Nephron progenitor cell (in vitro differentiated cells): ENCODE measurements around the gene EPHA4.

ENCODE experiments used
- DNase-seq: peaks from one replicate; pipeline ENCODE4 v3.0.0; 2021
- H3K27ac Mint-ChIP-seq: 2 replicates; pipeline ENCODE4 v1.8.0; 2021; ENCODE audit warnings: mild to moderate bottlenecking, moderate library complexity, mixed read lengths
- H3K27me3 Mint-ChIP-seq: 2 replicates; pipeline ENCODE4 v1.8.0; 2021; ENCODE audit warnings: mild to moderate bottlenecking, low read depth, mixed read lengths; ENCODE audit not compliant: poor library complexity
- H3K36me3 Mint-ChIP-seq: 2 replicates; pipeline ENCODE4 v1.8.0; 2021; ENCODE audit warnings: low read depth, mixed read lengths
- H3K4me1 Mint-ChIP-seq: 2 replicates; pipeline ENCODE4 v1.8.0; 2021; ENCODE audit warnings: mixed read lengths
- H3K4me3 Mint-ChIP-seq: 2 replicates; pipeline ENCODE4 v1.8.0; 2021; ENCODE audit warnings: mild to moderate bottlenecking, moderate library complexity, mixed read lengths
- H3K9me3 Mint-ChIP-seq: 2 replicates; pipeline ENCODE4 v1.8.0; 2021; ENCODE audit warnings: mild to moderate bottlenecking, moderate library complexity, mixed read lengths
- CTCF ChIP-seq: fragments of 200-600 bp; sonication (generic); IDR thresholded peaks from 2 replicates; pipeline ENCODE4 v1.5.0; 2021; ENCODE audit warnings: antibody characterized with exemption

Gene EPHA4

DNA sequence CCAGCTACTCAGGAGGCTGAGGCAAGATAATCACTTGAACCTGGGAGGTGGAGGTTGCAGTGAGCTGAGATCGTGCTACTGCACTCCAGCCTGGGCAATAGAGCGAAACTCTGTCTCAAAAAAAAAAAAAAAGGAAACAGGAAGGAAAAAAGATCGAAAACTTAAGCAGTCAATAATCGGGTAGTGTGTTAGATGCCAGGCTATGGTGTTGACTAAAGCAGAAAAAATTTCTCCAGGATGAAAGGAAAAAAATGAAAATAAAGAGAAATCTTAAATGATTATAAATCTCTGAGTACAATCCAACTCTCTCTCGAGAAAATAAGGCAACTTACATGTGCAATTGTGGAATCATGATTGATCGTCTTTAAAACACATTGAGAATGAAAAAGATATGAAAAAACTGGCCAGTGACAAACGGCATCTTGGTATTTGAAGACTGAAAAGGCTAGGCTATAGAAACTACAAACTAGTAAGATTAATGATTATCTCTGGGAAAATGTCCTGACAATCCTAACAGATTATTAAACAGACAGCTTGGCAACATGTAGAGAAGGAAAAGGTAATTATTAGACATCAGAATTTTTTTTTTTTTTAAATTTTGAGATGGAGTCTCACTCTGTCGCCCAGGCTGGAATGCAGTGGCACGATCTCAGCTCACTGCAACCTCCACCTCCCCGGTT is 16.3 kb upstream of the EPHA4 start:
- no peaks in the 10 kb centered on the region for H3K27me3 Mint-ChIP-seq
- H3K36me3 Mint-ChIP-seq = no peaks in the 10 kb centered on the region
- H3K4me3 Mint-ChIP-seq = no peak overlapping the region
- no peak for TF ChIP-seq CTCF
- peaks cover 17% of the 10 kb centered on the region for H3K4me1 Mint-ChIP-seq
- H3K9me3 Mint-ChIP-seq = no peaks in the 10 kb centered on the region
- no peak overlapping the region for H3K27ac Mint-ChIP-seq
- DNase-seq = no peak

GRCh38 chr2:221581986-221582385 is 9.9 kb upstream of the EPHA4 start:
- H3K27ac Mint-ChIP-seq = no peak overlapping the region
- no peak for TF ChIP-seq CTCF
- H3K4me1 Mint-ChIP-seq = peaks cover 20% of the 10 kb centered on the region
- H3K27me3 Mint-ChIP-seq = peaks cover 4% of the 10 kb centered on the region
- no peaks in the 10 kb centered on the region for H3K9me3 Mint-ChIP-seq
- peaks cover 7% of the 10 kb centered on the region for H3K36me3 Mint-ChIP-seq
- no peak for DNase-seq
- no peak overlapping the region for H3K4me3 Mint-ChIP-seq

DNA sequence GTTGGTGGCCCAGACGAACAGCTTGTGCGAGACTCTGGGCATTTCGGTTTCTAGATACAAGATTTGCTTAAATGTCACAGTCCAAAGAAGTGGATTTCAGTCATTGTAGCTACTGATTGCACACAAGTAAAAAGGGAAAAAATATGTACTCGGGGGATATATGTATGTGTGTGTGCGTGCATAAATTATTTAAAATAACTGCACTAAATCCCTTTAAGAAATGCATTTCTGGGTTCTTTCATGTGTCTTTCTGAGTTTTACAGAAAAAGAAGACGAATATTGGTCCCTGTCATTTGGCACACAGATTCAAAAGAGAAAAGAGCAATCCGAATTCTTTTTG is 2.1 kb upstream of the EPHA4 start:
- Mint-ChIP-seq H3K4me3 (peak overlapping the region; percentile 99), H3K27me3 (peaks cover 9% of the 10 kb centered on the region), H3K27ac (peak overlapping the region; percentile 87), H3K4me1 (peaks cover 39% of the 10 kb centered on the region), H3K9me3 (no peaks in the 10 kb centered on the region), H3K36me3 (peaks cover 12% of the 10 kb centered on the region)
- TF ChIP-seq CTCF = no peak
- no peak for DNase-seq

GRCh38 chr2:221573430-221574230 is 1.5 kb upstream of the EPHA4 start:
- H3K4me1 Mint-ChIP-seq = peaks cover 45% of the 10 kb centered on the region
- H3K27ac Mint-ChIP-seq = peak overlapping the region; percentile 87
- peak; percentile 98 for DNase-seq
- no peaks in the 10 kb centered on the region for H3K9me3 Mint-ChIP-seq
- peak; percentile 91 for TF ChIP-seq CTCF
- peaks cover 12% of the 10 kb centered on the region for H3K36me3 Mint-ChIP-seq
- H3K4me3 Mint-ChIP-seq = peak overlapping the region; percentile 99
- peaks cover 9% of the 10 kb centered on the region for H3K27me3 Mint-ChIP-seq

DNA sequence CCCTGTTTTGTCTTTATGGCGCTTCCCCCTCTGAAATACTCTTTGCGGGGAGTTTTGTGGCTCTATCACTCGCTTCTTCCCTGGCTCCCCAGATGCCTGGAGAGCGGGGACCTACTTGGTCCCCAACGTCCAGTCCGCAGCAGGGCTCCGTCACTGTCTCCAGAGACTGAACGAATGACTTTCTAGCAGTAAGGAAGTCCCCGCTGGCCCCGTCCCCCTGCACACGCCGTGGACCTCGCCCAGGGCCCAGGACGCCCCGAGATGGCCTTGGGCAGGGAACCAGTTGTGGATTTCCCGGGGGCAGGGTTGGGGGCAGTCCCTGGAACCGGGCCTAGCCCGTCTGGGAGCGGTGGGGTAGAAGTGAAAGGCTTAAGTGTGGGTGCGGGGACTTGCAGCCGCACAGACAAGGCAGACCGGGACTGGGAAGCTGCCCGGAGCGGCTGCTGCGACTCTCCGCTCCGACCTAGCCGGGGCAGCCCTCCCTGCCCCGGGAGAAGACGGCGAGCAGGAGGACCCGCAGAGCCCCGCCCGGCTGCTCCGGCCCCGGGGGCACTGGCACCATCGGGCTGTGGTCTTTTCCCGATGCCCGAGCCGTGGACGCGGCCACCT is 821 bp upstream of the EPHA4 start:
- Mint-ChIP-seq H3K27ac (peak overlapping the region; percentile 26), H3K27me3 (peaks cover 9% of the 10 kb centered on the region), H3K4me1 (peaks cover 52% of the 10 kb centered on the region), H3K9me3 (no peaks in the 10 kb centered on the region), H3K4me3 (peak overlapping the region; percentile 99), H3K36me3 (peaks cover 12% of the 10 kb centered on the region)
- no peak for DNase-seq
- TF ChIP-seq CTCF = no peak
